GM12872 (cell line): ENCODE results near the gene DOK5.

Experiments used
- TF ChIP-seq, protein P1 (sequence below): IDR thresholded peaks from 3 replicates; pipeline ENCODE4 v1.5.1; 2011; ENCODE audit warnings: low read depth, mild to moderate bottlenecking, low read length, moderate library complexity; ENCODE audit not compliant: insufficient read depth

Gene DOK5

DNA sequence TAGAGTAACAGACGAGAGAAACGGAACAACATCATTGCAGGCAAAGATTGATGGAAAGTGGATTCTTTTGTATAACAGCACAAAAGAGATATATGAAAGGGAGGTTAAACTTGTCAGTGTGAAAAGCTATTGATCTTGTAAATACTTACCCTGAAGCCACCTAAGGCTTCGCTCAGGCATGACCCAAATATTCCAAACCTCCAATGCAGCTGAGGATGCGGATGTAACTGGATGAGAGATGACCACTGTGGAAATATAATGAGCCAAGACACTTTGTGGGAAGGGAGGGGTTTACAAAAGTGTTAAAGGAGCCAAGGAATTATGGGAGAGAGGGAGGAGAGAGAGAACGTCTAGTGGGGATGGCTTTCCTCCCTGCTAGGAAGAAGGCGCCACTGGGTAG is 112.0 kb downstream of the DOK5 start:
- TF ChIP-seq, protein P1, sequence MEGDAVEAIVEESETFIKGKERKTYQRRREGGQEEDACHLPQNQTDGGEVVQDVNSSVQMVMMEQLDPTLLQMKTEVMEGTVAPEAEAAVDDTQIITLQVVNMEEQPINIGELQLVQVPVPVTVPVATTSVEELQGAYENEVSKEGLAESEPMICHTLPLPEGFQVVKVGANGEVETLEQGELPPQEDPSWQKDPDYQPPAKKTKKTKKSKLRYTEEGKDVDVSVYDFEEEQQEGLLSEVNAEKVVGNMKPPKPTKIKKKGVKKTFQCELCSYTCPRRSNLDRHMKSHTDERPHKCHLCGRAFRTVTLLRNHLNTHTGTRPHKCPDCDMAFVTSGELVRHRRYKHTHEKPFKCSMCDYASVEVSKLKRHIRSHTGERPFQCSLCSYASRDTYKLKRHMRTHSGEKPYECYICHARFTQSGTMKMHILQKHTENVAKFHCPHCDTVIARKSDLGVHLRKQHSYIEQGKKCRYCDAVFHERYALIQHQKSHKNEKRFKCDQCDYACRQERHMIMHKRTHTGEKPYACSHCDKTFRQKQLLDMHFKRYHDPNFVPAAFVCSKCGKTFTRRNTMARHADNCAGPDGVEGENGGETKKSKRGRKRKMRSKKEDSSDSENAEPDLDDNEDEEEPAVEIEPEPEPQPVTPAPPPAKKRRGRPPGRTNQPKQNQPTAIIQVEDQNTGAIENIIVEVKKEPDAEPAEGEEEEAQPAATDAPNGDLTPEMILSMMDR = no peak

GRCh38 chr20:54589402-54590030 is 114.1 kb downstream of the DOK5 start:
- TF ChIP-seq, protein P1 = no peak

DNA sequence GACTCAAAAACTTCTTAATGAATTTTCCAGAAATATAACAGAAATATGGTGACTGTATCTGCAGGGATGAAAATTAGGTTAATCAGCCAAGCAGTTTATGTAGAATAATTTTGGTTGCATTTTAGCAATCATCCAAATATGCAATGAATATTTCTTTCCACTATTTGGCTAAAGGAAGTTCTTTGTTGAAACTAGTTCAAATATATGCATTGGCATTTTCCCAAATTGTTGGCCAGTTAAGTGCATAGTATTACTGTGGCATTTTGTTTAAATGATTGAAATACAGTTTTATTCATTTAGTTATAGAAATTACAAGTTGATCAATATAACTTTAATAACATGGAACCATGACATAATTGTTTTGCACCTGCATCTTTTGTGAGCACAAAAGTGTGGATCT is 115.5 kb downstream of the DOK5 start:
- TF ChIP-seq, protein P1 = no peak

DNA sequence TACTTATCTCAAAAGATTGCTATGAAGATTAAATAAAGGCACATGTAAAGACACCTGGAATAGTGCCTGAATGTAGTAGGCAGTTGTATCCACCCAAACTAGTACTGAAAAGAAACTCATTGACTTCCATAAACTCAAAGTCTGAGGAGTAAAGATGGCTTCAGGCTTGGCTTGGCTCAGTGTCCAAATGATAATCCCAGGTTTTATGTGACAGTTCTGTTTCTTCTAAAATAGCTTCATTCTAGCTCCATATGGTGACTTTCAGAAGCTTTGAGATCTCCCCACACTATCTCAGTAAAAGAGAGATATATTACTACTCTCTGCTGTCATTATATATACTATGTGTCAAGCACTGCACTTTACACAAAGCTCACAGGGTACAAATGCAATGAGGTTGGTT is 121.3 kb downstream of the DOK5 start:
- TF ChIP-seq, protein P1 = no peak

- TF ChIP-seq, protein P1 = no peak
Observed at GRCh38 chr20:54598352-54598751, 123.0 kb downstream of the DOK5 start.

- TF ChIP-seq, protein P1 = no peak
Observed at GRCh38 chr20:54600634-54601033, 125.2 kb downstream of the DOK5 start.

- TF ChIP-seq, protein P1 = no peak
Observed at GRCh38 chr20:54601831-54602515, 126.6 kb downstream of the DOK5 start.
